HEK293T (cell line): Measurements from ENCODE around the gene YY1.

Experiments
- ARNT ChIP-seq: fragments of 450-650 bp; IDR thresholded peaks from 2 replicates; pipeline ENCODE4 v1.6.1; 2017; ENCODE audit warnings: mild to moderate bottlenecking
- BHLHE40 ChIP-seq: fragments of 450-650 bp; IDR thresholded peaks from 2 replicates; pipeline ENCODE4 v1.6.1; 2016; ENCODE audit warnings: mild to moderate bottlenecking, moderate library complexity, borderline replicate concordance
- CTBP1 ChIP-seq: fragments of 450-650 bp; IDR thresholded peaks from 2 replicates; pipeline ENCODE4 v1.6.1; 2016; ENCODE audit warnings: borderline replicate concordance
- ELF4 ChIP-seq: fragments of 450-650 bp; IDR thresholded peaks from 2 replicates; pipeline ENCODE4 v1.6.1; 2017; ENCODE audit warnings: antibody characterized with exemption
- FOXA1 ChIP-seq: fragments of 450-650 bp; IDR thresholded peaks from 2 replicates; pipeline ENCODE4 v1.6.1; 2016; ENCODE audit warnings: mild to moderate bottlenecking
- FOXK2 ChIP-seq: fragments of 450-650 bp; IDR thresholded peaks from 2 replicates; pipeline ENCODE4 v1.6.1; 2016; ENCODE audit warnings: mild to moderate bottlenecking
- FOXM1 ChIP-seq: fragments of 450-650 bp; IDR thresholded peaks from 2 replicates; pipeline ENCODE4 v1.6.1; 2017; ENCODE audit warnings: mild to moderate bottlenecking, borderline replicate concordance
- L3MBTL2 ChIP-seq: fragments of 450-650 bp; conservative IDR thresholded peaks from 2 replicates; pipeline ENCODE4 v1.6.1; 2016; ENCODE audit warnings: mild to moderate bottlenecking
- NFRKB ChIP-seq: fragments of 450-650 bp; IDR thresholded peaks from 2 replicates; pipeline ENCODE4 v1.6.1; 2016; ENCODE audit warnings: mild to moderate bottlenecking, moderate library complexity
- SP1 ChIP-seq: fragments of 450-650 bp; IDR thresholded peaks from 2 replicates; pipeline ENCODE4 v1.6.1; 2017
- SUZ12 ChIP-seq: fragments of 450-650 bp; IDR thresholded peaks from 2 replicates; pipeline ENCODE4 v1.6.1; 2016; ENCODE audit warnings: mild to moderate bottlenecking
- TARDBP ChIP-seq: fragments of 450-650 bp; IDR thresholded peaks from 2 replicates; pipeline ENCODE4 v1.6.1; 2016

DNA sequence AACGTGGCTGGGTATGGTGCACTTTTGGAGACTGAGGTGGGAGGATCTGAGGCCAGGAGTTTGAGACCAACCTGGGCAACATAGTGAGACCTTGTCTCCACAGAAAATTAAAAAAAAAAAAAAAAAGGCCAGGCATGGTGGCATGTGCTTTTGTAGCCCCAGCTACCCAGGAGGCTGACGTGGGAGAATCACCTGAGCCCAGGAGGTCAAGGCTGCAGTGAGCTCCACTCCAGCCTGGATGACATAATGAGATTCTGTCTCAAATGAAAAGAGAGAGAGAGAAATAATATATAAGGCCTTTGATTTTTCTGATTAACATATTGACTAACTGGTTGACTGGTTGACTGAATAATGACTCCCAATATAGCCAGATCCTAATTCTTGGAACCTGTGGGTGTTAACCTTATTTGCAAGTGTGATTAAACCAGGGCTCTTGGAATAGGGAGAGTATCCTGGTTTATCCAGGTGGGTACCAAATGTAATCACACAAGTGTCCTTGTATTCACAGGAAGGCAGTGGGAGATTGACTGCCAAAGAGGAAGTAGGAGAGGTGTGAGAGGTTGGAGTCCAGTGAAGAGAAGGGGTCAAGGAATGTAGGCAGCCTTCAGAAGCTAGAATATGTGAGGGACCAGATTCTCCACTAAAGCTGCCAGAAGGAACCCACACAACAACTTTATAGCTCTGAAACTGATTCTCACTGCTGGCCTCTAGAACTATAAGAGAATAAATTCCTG is 12.0 kb downstream of the YY1 start:
- TF ChIP-seq FOXM1 (no peak), FOXA1 (no peak), BHLHE40 (no peak), ELF4 (no peak), CTBP1 (no peak), SP1 (no peak), TARDBP (no peak), L3MBTL2 (no peak), NFRKB (no peak), ARNT (no peak), SUZ12 (no peak), FOXK2 (no peak)
